ENCODE results near the gene PTCD3.

The PTCD3 gene

DNA sequence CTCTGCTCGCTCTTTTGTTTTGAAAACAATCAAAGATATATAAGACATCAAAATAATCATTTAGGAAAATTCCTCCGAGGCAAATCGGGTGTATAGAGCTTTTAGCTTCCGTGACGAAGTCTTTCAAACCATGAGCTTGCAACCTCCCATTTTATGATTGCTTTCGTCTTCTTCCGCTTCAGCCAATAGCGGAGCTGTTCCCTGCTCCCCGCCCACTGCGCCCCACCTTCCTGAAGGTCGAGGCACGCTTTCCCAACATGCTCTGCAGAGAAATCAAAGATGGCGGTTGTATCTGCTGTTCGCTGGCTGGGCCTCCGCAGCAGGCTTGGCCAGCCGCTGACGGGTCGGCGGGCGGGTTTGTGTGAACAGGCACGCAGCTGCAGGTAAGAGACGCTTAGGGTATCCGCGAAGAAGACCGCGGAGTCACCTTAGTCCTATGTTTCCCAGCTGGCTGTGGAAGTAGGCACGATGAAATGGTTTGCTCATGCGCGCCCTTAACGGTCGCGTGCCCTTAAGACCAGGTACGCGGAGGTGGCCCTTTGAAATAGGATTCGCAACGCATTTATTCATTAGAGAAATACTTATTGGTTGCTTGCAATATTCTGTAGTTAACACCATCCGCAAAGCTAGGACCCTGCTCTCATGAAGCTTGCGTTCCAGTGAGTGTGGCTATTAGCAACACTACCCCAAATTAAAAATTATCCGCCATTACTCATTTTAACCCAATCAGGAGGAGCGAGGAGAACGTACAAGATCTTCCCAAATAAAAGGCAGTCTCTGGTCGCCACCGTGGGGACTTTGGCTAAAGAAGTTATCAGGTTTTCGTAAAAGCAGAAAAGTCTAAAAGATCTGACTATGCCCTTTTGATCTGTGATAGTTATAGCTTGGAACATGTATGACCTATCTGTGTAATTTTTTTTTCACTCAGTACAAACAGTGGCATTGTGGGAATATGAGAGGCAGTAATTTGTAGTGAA is at the start of gene PTCD3:
TSS of gene PTCD3 (plus strand) at position 267 of the 977 bp plus-strand sequence. CDS start at position 280, 13 bp downstream.
- no peak for TF ChIP-seq GATA1 (IDR thresholded peaks at IDR 0.05; ENCODE audit: low read depth, low read length)
- TF ChIP-seq POLR2A (IDR thresholded peaks at IDR 0.05; ENCODE audit: low read length), result peak; percentile 96
- peak; percentile 97 for DNase-seq

DNA sequence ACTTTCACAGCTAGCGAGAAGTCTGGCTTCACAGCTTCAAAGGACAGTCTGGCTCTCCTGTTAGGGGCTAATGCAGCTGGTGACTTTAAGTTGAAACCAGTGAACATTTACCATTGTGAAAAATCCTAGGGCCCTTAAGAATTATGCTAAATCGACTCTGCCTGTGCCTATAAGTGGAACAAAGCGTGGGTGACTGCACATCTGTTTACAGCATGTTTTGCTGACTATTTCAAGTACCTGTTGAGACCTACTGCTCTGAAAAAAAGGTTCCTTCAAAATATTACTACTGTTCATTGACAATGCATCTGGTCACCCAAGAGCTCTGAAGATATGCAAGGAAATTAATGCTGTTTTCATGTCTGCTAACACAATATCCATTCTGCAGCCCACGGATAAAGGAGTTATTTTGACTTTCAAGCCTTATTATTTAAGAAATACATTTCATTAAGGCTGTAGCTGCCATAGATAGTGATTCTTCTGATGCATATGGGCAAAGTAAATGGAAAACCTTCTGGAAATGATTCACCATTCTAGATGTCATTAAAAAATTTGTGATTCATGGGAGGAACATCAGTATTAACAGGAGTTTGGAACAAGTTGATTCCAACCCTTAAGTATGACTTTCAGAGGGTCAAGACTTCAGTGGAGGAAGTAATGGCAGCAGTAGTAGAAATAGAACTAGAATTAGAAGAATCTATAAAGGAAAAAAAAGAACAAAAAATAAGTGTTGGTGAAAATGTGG is 49.3 kb upstream of the PTCD3 start:
- DNase-seq, result no peak
- TF ChIP-seq POLR2A (IDR thresholded peaks at IDR 0.05; ENCODE audit: low read length) (no peak), GATA1 (IDR thresholded peaks at IDR 0.05; ENCODE audit: low read depth, low read length) (no peak)

DNA sequence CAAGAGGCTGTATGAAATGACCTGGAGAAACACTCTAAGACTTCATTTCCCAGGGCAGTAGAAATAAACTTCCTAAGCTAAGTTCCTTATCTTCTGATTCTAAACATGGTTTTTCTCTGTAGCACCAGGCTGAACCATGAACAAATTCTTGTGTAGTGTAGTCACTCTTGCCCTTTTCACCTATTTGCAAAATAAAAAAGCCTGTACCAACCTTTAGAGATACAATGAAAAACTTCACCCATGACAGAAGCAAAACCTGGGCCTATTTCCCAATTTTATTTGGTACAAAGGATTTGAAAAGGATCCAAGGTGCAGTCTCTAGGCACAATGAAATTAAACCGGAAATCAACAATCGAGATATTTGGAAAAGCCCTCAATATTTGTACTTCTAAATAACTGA is 44.0 kb upstream of the PTCD3 start:
- no peak for DNase-seq
- TF ChIP-seq GATA1 (IDR thresholded peaks at IDR 0.05; ENCODE audit: low read depth, low read length) (no peak), POLR2A (IDR thresholded peaks at IDR 0.05; ENCODE audit: low read length) (no peak)

DNA sequence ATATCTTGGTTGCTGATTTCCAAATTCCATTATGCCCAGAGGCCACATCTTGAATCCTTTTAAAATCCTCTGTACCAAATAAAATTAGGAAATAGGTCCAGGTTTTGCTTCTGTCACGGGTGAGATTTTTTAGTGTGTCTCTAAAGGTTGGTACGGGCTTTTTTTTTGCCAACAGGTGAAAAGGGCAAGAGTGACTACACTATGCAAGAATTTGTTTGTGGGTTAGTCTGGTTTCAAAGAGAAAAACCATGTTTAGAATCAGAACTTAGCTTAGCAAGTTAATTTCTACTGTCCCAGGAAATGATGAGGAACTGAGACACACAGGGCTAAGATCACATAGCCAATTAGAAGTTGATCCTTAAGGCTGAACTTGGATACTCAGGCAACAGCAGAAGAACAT is 42.0 kb upstream of the PTCD3 start:
- TF ChIP-seq POLR2A (IDR thresholded peaks at IDR 0.05; ENCODE audit: low read length) (no peak), GATA1 (IDR thresholded peaks at IDR 0.05; ENCODE audit: low read depth, low read length) (no peak)
- no peak for DNase-seq

DNA sequence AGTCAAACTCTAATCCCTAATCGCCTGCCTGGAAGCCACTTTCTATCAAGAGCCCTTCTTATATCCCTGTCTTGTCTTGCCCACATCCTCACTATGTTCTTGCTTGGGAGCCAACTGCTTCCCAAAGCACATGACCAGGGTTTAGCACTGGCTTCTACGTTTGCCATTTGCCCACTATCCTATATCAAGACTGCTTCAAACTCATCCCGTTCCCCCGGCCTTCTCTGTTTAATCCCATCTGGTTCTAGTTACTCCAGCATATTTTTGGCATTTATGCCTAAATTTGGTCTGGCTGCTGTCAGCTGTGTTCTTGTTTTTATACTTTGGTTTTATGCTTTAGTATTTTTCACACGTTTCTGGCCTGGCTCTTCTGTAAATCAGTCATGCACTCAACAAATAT is 40.5 kb upstream of the PTCD3 start:
- TF ChIP-seq POLR2A (IDR thresholded peaks at IDR 0.05; ENCODE audit: low read length) (no peak), GATA1 (IDR thresholded peaks at IDR 0.05; ENCODE audit: low read depth, low read length) (no peak)
- no peak for DNase-seq

DNA sequence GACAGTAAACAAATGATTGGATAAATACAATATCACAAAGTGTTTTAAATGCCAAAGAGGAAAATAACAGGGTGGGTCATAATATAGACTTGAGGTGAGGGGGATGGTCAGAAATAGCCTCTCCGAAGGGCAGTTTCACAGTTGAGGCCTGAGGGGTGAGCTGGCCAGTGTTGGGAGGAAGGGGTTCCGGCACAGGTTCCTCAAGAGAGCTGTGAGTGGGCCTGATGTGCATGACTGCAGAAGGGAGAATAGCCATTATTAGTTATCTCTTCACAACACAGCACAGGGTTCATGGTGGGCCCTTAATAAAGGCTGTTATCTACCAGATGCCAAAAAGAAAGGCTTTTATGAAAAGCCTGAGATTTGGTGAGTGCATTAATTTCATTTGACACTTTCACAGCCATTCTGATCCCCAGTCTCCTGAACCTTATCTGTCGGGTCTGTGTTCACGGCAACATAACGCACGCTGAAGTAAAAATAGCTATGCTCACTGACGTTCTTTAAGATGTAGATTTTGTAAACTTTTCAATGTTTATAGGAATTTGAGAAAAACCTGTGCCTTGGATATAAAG is 39.9 kb upstream of the PTCD3 start:
- peak in 1 of 2 experiments; percentile 13 for DNase-seq
- no peak for TF ChIP-seq GATA1 (IDR thresholded peaks at IDR 0.05; ENCODE audit: low read depth, low read length)
- TF ChIP-seq POLR2A (IDR thresholded peaks at IDR 0.05; ENCODE audit: low read length), result no peak

DNA sequence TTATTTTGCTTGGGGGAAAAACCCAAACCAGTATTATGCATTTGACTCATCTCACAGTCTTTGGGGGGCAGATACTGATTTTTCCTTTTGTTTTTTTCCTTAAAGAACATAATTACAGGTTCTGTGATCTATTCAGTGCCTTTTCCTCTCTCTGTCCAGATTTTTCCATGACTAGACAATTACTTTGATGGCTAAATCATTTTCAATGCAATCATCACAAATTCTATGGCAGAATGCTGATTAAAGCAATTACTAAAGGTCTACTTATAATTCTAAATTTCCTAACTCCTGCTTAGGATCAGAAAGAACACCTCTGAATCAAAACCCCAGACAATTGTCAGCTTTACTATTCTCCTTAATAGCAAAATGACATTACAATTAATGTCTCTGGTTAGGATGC is 39.1 kb upstream of the PTCD3 start:
- no peak for DNase-seq
- TF ChIP-seq POLR2A (IDR thresholded peaks at IDR 0.05; ENCODE audit: low read length) (no peak), GATA1 (IDR thresholded peaks at IDR 0.05; ENCODE audit: low read depth, low read length) (no peak)

DNA sequence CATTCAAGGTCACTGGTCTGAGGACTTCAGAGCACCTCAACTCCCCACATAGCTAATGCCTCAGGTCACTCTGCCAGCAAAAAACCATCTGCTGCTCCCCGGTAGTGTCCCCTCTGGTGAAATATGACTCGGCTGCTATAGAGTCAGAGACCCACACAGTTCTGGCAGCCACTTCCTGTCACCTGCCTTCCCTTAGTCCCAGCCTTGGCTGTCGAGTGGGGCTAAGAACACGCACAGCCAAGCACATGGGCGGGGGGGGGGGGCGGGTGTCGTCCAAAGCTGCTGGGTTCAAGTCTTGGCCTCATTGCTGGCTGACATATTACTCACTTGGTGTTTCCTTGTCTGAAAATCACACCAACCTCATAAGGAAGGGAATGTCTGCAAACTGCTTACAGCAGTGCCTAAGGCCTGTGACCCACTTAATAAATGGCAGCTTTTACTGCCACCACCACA is 37.9 kb upstream of the PTCD3 start:
- no peak for TF ChIP-seq POLR2A (IDR thresholded peaks at IDR 0.05; ENCODE audit: low read length)
- TF ChIP-seq GATA1 (IDR thresholded peaks at IDR 0.05; ENCODE audit: low read depth, low read length), result no peak
- no peak for DNase-seq

DNA sequence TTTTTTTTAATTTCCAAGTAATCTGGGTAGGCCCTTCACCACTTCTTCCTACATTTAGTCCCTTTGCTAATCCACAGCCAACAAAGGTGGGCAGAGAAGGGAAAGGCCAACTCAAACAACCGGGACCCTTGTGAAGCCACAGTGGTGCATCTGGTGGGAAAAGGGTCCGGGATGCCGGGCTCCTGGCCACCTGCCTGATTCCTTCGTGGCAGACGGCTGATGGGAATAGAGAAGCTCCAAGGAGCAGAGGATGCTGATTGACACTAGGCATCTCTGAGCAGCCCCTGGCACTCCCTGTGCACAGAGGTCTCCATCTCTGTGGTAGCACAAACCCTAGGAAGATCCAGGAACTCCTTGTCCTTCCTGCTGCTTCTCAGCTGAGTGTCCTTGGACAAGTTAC is 37.4 kb upstream of the PTCD3 start:
- TF ChIP-seq GATA1 (IDR thresholded peaks at IDR 0.05; ENCODE audit: low read depth, low read length) (no peak), POLR2A (IDR thresholded peaks at IDR 0.05; ENCODE audit: low read length) (no peak)
- DNase-seq, result no peak

DNA sequence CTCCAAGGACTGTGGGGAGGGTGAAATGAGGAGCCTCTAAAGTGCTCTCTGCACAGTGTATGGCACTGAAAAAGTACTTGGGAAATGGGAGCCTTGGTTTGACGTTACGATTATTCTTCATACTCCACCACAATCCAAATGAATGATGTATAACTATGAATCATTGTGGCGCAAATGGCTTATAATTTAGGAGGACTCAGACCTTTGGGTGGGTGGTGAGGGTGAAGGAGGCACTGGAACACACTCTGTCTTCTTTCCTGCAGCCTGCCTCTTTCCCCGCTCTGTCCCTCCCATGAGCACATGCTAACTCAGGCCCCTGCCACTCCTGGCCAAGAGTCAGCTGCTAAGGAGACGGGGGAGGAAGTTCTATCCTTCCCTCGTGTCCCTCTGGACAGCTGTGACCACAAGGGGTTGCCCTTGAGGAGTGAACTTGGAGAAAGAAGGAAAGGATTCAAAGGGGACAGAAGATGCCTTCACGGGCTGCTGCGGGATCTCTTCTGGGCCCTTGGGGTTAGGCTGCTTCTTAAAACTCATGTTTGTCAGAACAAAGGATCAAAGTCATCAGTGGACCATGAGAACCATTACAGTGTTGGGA is 36.8 kb upstream of the PTCD3 start:
- no peak for DNase-seq
- no peak for TF ChIP-seq GATA1 (IDR thresholded peaks at IDR 0.05; ENCODE audit: low read depth, low read length)
- no peak for TF ChIP-seq POLR2A (IDR thresholded peaks at IDR 0.05; ENCODE audit: low read length)

DNA sequence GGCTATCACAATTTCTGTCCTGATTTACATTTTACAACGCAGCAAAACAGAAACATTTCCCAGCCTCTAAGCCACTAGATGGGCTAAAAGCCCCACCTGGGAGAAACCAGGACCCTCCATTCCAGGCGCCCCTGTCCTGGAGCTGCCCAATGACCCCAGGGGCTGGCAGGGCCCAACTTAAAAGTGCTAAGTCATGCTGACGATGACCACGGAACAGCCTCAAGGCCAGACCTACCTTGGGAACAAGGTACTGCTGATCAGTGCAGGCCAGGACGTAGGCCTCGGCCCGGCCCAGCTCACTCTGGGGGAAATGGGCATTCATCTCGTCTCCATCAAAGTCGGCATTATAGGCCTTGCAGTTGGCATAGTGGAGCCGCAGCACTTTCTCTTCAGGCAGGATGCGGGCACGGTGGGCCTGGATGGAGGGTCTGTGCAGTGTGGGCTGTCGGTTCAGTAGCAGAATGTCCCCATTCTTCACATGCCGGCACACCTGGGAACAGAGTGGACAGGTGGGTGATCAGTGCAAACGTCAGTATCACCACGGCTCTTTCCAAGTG is 36.2 kb upstream of the PTCD3 start:
- TF ChIP-seq POLR2A (IDR thresholded peaks at IDR 0.05; ENCODE audit: low read length) (no peak), GATA1 (IDR thresholded peaks at IDR 0.05; ENCODE audit: low read depth, low read length) (no peak)

DNA sequence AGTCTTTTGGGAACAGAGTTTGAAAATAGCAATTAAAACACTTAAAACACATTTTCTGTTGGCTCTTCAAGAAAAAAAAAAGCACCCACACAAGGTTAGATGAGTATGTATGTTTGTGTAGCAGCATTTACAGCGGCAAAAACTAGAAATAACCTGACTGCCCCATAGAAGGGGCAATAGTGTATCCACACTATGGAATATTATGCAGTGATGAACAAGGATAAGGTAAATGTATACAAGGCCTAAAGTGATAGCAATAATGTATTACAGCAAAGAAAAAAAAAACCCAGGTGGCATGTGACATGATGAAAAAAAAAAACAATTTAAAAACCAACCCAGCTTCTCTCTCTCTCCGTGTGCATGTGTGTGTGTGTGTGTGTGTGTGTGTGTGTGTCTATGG is 35.2 kb upstream of the PTCD3 start:
- no peak for DNase-seq
- TF ChIP-seq GATA1 (IDR thresholded peaks at IDR 0.05; ENCODE audit: low read depth, low read length) (no peak), POLR2A (IDR thresholded peaks at IDR 0.05; ENCODE audit: low read length) (no peak)

More for the DNA sequence above, 36.2 kb upstream of the PTCD3 start:
- DNase-seq, result no peak

DNA sequence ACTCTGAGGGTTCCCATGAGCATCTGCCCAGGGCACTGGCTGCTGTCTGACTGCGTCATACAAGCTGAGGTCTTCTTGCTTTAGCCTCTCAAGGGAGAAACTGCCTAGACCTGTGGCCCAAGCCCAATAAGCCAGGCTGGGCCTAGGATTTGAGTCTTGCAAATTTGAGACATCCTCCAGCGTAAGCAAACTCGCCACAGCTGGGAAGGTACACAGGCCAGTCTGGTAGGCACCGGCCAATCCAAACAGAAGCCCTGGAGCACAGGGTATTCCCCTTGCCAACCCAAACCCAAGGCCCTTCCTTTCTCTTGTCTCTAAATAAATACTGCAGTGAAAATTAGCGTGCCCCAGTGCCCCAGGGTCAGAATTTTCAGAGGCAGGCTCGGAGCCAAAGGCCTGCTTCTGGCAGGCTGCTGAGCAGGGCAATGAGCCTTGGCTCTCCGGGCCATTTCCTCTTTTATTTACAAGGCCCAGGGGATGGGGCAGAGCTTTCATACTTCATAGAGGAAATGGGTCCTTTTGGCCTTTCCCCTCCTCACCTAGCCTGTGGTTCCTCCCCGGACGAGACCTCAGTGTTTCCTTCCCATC is 33.7 kb upstream of the PTCD3 start:
- TF ChIP-seq GATA1 (IDR thresholded peaks at IDR 0.05; ENCODE audit: low read depth, low read length) (no peak), POLR2A (IDR thresholded peaks at IDR 0.05; ENCODE audit: low read length) (no peak)
- DNase-seq, result no peak
